ENCODE measurements around the gene ATP1A2. TPM values are rescaled to one million over a fixed set of nuclear protein-coding genes. Genes with fewer than 3 reads are reported as not detected.

The ATP1A2 gene
- total RNA-seq, 2 donors from 2014 or later, result 114 to 176 TPM

GRCh38 chr1:160158534-160158933 is 43.0 kb downstream of the ATP1A2 start:
- ATAC-seq (no peak), DNase-seq (no peak)
- intact Hi-C loops (cut with DNase I), result no loop called here

GRCh38 chr1:160159846-160160245 is 44.3 kb downstream of the ATP1A2 start:
- DNase-seq (no peak), ATAC-seq (peak in 1 of 2 donors; percentile 16)
- intact Hi-C loops (cut with DNase I), result no loop called here

DNA sequence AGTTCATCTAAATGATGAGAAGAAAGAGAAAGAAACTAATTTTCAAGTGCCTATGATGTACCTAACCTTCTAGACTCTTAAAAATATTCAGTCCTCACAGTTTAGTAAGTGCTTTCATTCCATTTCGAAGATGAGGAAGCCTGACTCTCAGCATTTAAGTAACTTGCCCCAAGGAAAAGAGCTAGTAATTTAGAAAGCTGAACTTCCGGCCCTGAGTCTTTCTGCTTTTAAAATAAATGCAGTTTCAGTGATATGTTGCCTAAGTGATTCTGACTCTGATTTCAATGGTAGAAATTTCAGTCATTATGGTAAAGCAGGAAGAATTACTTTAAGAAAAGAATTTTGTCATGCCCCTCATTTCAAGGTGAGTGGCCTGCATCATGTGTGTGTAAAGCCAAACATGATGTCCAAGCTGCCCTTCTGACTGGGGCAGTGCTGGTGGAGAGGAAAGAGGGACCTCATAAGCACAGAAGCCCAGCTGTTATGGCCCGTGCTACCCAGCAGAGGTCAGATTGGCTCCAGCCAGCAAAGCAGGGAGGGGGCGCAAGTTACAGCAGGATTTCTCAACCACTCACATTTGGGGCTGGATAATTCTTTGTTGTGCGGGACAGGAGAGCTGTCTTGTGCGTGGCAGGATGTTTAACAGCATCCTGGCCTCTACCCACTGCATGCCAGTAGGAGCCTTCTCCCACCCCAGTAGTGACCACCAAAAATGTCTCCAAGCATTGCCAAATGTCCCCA is 46.6 kb downstream of the ATP1A2 start:
- ATAC-seq (peak; percentile 65 to 71), DNase-seq (no peak)
- intact Hi-C loops (cut with DNase I), result no loop called here

DNA sequence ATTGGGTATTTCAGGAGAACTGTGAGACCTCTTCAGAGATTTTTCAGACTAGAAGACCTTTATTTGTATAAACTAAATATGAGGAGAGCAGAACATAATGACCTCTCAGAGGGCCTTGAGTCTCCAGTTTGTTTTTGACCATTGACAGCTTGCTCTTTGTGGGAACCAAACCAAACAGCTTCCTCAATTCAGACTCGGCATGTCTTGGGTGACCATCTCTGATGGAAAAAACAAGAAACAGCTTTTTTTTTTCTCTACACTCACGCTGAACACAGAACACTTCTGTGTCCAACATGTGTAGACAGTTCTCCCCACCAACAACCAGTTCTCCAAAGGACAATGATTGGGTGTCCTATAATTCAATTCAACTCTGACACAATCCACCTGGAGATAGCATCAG is 47.4 kb downstream of the ATP1A2 start:
- intact Hi-C loops (cut with DNase I), result no loop called here
- ATAC-seq (no peak), DNase-seq (no peak)

DNA sequence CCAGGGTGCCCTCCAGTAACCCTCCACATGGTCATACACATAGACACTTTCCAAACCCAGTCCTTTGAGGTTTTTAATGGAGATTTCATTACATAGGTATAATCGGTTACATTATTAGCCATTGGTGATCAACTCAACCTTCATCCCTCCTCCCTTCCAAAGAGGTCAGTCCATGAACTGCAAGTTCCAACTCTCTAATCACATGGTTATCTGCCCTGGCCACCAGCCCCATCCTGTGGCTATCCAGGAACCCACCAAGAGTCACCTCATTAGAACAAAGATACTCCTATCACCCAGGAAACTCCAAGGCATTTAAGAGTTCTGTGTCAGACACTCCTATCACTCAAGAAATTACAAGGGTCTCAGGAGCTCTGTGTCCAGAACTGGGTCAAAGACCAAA is 48.1 kb downstream of the ATP1A2 start:
- intact Hi-C loops (cut with DNase I), result no loop called here
- DNase-seq (no peak), ATAC-seq (no peak)

DNA sequence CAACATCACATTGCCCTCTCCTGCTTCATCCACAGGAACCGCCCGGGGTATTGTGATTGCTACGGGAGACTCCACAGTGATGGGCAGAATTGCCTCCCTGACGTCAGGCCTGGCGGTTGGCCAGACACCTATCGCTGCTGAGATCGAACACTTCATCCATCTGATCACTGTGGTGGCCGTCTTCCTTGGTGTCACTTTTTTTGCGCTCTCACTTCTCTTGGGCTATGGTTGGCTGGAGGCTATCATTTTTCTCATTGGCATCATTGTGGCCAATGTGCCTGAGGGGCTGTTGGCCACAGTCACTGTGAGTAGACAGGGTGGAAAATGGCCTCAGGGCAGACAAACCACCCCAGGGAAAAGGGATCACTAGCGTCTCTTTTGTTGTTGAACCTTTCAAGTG is 48.6 kb downstream of the ATP1A2 start:
- ATAC-seq (no peak), DNase-seq (no peak)
- intact Hi-C loops (cut with DNase I), result no loop called here

DNA sequence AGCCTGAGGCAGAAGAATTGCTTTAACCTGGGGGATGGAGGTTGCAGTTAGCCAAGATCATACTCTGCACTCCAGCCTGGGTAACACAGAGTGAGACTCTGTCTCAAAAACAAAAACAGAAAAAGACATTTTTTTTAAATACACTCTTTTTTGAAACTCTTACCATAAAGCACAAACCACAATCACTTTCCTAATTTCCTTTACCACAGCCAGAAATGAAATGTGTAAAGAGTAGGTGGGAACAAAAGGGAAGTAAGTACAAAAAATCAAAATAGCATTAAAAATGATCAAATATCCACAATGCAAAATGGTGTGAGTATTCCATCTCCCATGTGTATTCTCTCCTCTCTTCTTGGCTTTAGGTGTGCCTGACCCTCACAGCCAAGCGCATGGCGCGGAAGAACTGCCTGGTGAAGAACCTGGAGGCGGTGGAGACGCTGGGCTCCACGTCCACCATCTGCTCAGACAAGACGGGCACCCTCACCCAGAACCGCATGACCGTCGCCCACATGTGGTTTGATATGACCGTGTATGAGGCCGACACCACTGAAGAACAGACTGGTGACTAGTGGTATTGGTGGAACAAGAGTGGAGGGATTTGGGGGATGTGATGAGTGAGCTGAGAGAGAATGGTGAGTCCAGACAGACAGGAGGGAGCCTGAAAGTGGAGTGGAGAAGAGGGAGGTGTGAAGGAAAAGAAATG is 50.8 kb downstream of the ATP1A2 start:
- ATAC-seq (no peak), DNase-seq (no peak)
- intact Hi-C loops (cut with DNase I), result no loop called here

DNA sequence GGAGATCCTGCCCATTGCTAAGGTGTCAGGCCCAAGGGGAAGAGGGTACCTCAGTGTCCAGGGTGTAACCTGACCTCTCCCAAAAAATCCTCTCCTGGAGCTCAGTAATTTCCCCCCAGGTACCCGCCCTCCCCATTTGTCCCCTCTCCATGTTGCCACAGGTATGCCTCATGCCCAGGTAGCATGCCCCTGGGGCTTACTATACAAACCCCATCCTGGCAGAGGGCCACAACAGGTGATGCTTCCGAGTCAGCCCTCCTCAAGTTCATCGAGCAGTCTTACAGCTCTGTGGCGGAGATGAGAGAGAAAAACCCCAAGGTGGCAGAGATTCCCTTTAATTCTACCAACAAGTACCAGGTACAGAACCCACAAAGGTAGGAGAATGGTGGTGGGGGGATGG is 51.5 kb downstream of the ATP1A2 start:
- DNase-seq (no peak), ATAC-seq (no peak)
- intact Hi-C loops (cut with DNase I), result no loop called here

DNA sequence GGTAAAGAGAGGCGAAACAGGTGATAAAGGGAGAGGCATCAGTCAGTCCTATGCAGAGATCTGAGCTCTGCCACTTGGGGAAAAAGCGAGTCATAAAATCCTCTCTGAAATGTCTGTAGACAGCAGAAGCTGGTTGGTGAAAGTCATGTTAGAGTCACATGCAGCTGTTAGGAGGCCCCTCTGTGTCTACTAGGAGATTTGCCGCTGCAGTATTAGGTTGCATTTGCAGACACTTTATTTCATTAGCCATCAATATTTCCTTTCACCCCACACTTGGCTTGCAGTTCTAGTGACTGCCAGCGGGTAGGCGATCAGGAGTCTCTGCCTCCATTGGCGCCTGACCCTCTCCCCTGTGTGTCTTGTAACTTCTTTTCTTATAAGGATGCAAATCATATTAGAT is 52.0 kb downstream of the ATP1A2 start:
- no peak for ATAC-seq
- intact Hi-C loops (cut with DNase I), result no loop called here
- DNase-seq, result no peak

DNA sequence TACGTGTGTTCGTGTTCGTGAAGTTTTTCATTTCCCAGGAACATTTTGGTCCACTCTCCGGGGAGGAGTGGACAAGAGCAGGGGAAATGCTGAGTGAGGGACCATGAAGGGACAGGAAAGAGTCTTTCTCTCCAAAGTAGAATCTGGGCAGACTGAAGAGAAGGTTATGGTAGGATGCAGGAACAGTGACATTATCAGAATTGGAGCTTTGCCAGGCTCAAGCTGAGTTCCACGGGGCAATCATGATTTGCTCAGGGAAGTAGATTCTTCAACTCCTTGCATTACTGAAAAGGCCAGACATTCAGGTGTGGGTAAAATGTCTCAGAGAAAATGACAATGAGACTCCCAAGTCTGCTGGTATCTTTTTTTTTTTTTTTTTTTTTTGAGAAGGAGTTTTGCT is 52.5 kb downstream of the ATP1A2 start:
- DNase-seq, result no peak
- no peak for ATAC-seq
- intact Hi-C loops (cut with DNase I), result no loop called here

DNA sequence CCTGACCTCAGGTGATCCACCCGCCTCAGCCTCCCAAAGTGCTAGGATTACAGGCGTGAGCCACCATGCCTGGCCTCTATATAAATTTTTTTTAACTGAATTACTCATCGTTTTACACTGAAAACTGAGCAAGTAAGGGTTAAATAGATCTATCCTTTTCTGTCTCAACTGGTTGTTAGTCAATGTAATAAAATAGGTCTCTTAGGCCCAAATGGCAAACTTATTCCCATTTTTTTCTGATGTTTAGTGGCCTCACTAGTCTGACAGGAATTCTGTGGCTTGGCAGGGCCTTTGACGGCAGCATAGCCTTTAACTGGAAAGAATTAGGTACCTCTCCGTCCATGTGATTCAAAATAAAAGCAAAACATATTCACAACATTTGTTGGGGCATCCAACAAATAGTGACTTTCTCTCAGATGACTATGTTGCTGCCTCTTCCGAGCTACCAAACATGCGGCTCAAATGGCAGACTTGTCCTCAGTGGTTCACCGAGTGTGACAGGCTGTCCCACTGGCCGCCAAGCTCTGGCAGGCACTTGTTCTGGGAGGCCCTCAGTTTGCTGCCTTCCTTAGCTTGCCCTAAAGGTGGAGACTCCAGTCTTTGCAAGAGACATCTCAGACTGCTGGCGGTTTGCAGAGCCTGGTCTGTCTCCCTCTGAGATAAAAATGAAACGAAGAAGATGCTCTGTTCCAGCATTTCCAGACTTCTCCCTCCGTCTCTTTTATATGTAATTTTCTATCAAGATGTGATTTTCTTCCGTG is 53.2 kb downstream of the ATP1A2 start:
- intact Hi-C loops (cut with DNase I), result no loop called here
- ATAC-seq (no peak), DNase-seq (no peak)

- intact Hi-C loops (cut with DNase I), result no loop called here
- no peak for ATAC-seq
Observed at GRCh38 chr1:160169553-160170399, 54.2 kb downstream of the ATP1A2 start.

DNA sequence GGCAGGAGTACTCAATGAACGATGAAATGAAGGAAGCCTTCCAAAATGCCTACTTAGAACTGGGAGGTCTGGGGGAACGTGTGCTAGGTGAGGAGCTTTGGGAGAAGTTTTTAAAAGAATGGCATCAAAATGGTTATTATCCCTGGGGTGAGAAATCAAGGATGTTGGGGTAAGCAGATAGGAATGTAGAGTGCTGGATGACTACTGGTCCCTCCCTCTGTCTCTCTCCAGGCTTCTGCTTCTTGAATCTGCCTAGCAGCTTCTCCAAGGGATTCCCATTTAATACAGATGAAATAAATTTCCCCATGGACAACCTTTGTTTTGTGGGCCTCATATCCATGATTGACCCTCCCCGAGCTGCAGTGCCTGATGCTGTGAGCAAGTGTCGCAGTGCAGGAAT is 55.8 kb downstream of the ATP1A2 start:
- no peak for DNase-seq
- intact Hi-C loops (cut with DNase I), result no loop called here
- no peak for ATAC-seq

More at GRCh38 chr1:160169553-160170399, 54.2 kb downstream of the ATP1A2 start:
- DNase-seq, result no peak

DNA sequence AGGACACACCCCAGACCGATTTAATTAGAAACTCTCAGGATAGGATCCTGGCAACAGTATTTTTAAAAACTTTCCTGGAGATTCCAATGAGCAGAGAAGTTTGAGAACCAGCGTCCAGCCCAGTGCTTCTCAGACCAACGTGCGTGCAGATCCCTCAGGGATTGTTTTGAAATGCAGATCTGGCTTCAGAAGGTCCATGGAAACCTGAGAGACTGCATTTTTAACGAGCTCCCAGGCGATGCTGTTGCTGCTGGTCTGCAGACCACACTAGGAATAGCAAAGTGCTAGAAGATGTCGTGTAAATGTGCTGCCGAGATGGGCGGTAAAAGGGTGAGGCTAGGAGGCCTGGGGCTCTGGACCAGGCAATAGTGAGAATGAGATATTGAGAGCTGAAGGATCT is 56.4 kb downstream of the ATP1A2 start:
- intact Hi-C loops (cut with DNase I), result no loop called here
- ATAC-seq (peak in 1 of 2 donors; percentile 38), DNase-seq (no peak)

DNA sequence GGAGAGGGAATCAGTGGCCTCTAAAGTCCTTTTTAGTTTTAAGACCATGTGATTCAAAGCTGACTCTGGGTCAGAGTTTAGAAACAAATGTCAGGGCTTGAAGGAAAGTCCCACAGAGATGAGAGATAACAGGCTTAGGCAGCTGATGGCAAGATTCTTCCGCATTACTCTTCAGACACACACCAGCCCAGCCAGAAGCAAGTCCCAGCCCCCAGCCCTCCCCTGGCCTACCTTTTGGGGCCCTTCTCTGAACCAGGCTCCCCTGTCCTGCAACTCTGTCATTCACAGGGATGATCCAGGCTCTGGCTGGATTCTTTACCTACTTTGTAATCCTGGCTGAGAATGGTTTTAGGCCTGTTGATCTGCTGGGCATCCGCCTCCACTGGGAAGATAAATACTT is 61.7 kb downstream of the ATP1A2 start:
- ATAC-seq (peak in 1 of 2 donors; percentile 54), DNase-seq (no peak)
- intact Hi-C loops (cut with DNase I), result no loop called here

GRCh38 chr1:160177667-160178066 is 62.1 kb downstream of the ATP1A2 start:
- DNase-seq (no peak), ATAC-seq (peak in 1 of 2 donors; percentile 25)
- intact Hi-C loops (cut with DNase I), result no loop called here

- no peak for ATAC-seq
- DNase-seq, result no peak
- intact Hi-C loops (cut with DNase I), result no loop called here
Observed at GRCh38 chr1:160178731-160179130, 63.2 kb downstream of the ATP1A2 start.

DNA sequence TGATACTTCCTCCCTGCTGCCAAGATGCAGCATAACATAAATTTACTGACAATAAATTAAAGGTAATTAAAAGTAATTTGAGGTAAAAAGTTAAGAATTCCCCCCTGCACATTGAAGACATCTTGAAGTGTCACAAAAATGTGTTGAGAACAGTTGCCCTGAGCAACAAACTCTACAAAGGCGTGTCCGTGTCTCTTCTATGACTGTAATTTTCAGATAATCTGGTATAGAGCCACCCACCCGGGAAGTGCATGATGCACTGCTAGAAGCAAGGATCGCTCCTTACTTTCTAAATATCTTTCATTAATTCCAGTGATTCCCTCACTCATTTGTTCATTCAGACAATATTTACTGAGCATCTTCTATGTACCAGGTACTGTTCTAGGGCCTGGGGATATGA is 63.8 kb downstream of the ATP1A2 start:
- DNase-seq, result no peak
- intact Hi-C loops (cut with DNase I), result no loop called here
- ATAC-seq, result no peak

DNA sequence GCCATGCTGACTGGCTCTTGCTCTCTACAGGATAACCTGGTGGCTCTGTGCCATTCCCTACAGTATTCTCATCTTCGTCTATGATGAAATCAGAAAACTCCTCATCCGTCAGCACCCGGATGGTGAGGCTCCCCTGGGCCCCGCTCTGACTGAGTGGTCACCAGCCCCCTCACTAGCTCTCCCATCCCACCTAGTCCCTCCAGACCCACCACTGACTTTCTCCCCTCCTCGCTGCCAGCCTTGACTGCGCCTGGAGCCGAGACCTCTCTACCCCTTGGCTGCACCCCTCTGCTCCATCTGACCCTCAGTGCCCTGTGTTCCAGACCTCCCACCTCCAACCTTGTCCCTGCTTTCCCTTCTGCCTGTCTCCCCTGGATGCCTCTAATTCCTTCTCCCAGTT is 70.7 kb downstream of the ATP1A2 start:
- ATAC-seq (no peak), DNase-seq (no peak)
- intact Hi-C loops (cut with DNase I), result no loop called here
